ENCODE results near the gene PRKCQ. TPM values are rescaled to one million over a fixed set of nuclear protein-coding genes. Genes with fewer than 3 reads are reported as not detected.

The PRKCQ gene
- total and polyA plus RNA-seq, 2 of the 8 experiments (the other 6 are each of a cell fraction or from before 2014, with no cell fraction given), result 9.1 to 22.6 TPM

DNA sequence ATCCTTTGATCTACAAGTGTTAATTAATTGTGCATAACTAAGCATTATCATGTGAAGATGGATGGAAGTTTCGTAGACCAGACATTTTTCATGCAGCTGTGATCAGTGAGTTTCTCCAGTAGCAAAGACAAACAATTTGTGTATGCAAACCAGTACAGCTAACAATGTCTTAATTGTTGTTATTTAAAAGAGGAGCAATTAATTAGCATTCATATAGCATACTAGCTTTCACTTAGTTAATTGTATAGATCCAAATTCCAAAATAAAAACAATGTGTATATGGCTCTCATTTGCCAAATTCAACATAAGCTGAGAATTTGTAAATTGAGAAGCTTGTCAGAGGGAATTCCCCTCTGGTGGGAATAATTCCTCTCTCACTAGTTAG lies 22.6 kb upstream of the PRKCQ start:
- FAIRE-seq, result no peak
- Histone ChIP-seq H3K27ac (ENCODE audit: low read depth, low read length) (no peak overlapping the region), H2AFZ (ENCODE audit: low read length) (no peak overlapping the region), H3K4ac (replicated peaks; ENCODE audit: insufficient read length, low read depth, low read length) (no peak overlapping the region), H2BK20ac (ENCODE audit: low read length) (no peak overlapping the region), H4K20me1 (replicated peaks in 1 of 2; ENCODE audit: control insufficient read depth in 1 of 2, insufficient read depth in 2 of 2, low read length in 2 of 2) (no peaks in the 10 kb centered on the region), H2BK5ac (ENCODE audit: low read depth, low read length) (no peak overlapping the region), H4K5ac (ENCODE audit: insufficient read length, low read depth, low read length) (no peak overlapping the region), H3K4me1 (replicated peaks in 1 of 4; ENCODE audit: control insufficient read depth in 3 of 4, insufficient read depth in 4 of 4, low read length in 3 of 4) (peaks cover 0 to 6% (median 3%) of the 10 kb centered on the region in 4 experiments; a peak in 3 of 7 replicates), H4K8ac (ENCODE audit: extremely low read depth, insufficient read depth, low read length) (no peak overlapping the region), H3K27me3 (replicated peaks in 1 of 4; ENCODE audit: control insufficient read depth in 3 of 4, extremely low read depth in 1 of 4, insufficient read depth in 3 of 4, low read length in 3 of 4) (no peaks in the 10 kb centered on the region; a peak in 1 of 7 replicates), H3K79me1 (ENCODE audit: low read depth, low read length) (no peaks in the 10 kb centered on the region), H4K91ac (replicated peaks; ENCODE audit: insufficient read length, low read length) (no peak overlapping the region), H3K4me3 (ENCODE audit: extremely low read depth in 1 of 4, insufficient read depth in 2 of 4, low read depth in 3 of 4, low read length in 4 of 4) (no peak overlapping the region), H2BK12ac (ENCODE audit: low read depth, low read length) (no peak overlapping the region), H3K23ac (ENCODE audit: insufficient read length) (no peak overlapping the region), H3K9ac (replicated peaks in 1 of 4; ENCODE audit: extremely low read depth in 1 of 4, low read depth in 3 of 4, low read length in 3 of 4) (no peak overlapping the region), H3K4me2 (ENCODE audit: insufficient read depth in 1 of 2, low read depth in 2 of 2, low read length in 2 of 2) (no peak overlapping the region), H3K14ac (ENCODE audit: insufficient read length) (no peak overlapping the region), H2AK5ac (ENCODE audit: low read depth, low read length) (no peak overlapping the region), H3K79me2 (ENCODE audit: control insufficient read depth in 1 of 2, insufficient read depth in 2 of 2, low read length in 2 of 2) (no peaks in the 10 kb centered on the region), H3K23me2 (ENCODE audit: low read depth, low read length) (no peaks in the 10 kb centered on the region), H3K18ac (ENCODE audit: extremely low read depth, low read length) (no peak overlapping the region), H3K36me3 (ENCODE audit: control insufficient read depth in 2 of 4, insufficient read depth in 4 of 4, low read length in 3 of 4) (no peaks in the 10 kb centered on the region; a peak in 1 of 8 replicates), H3K56ac (replicated peaks; ENCODE audit: insufficient read length, low read depth, low read length) (no peak overlapping the region), H2BK120ac (replicated peaks; ENCODE audit: low read depth, low read length) (no peak overlapping the region), H2BK15ac (ENCODE audit: low read length) (no peak overlapping the region), H3K9me3 (ENCODE audit: insufficient read depth in 2 of 2, low read depth in 1 of 2, low read length in 1 of 2) (0 out of 4 replicates have a peak, but pooled peaks cover 0 to 2% of the 10 kb centered on the region in 2 experiments)
- DNase-seq (ENCODE audit: low read depth in 1 of 2, low spot score in 2 of 2), result no peak
- POLR2A ChIA-PET (ENCODE audit: partially characterized antibody), result no interaction called here
- WGBS, 2 experiments (ENCODE audit: extremely low coverage in 1 of 2, insufficient coverage in 1 of 2, insufficient read length in 1 of 2, insufficient replicate concordance in 2 of 2, low coverage in 1 of 2, low lambda C conversion rate in 2 of 2, missing lambda C conversion rate in 1 of 2), result 88% methylated on average over 1 of the region's 1 CpG; no CpG with 5 or more reads in 1 of the 2 experiments
- CTCF ChIA-PET (ENCODE audit: partially characterized antibody), result interaction anchor here (1.0 to 1.7 kb wide), 4 partner anchors 22 to 67 kb away, joined by 3 to 6 read pairs (median 4); partner anchors contain the start of gene PRKCQ
- TF ChIP-seq RNF2 (IDR thresholded peaks at IDR 0.05; ENCODE audit: borderline replicate concordance, low read depth, low read length, missing control alignments, poor library complexity, severe bottlenecking) (no peak), GABPA (IDR thresholded peaks at IDR 0.05; ENCODE audit: borderline replicate concordance, insufficient read depth, low read length) (no peak), RAD21 (IDR thresholded peaks at IDR 0.05 in 1 of 2, conservative IDR thresholded peaks at IDR 0.05 in 1 of 2; ENCODE audit: low read depth in 2 of 2, low read length in 2 of 2) (no peak), JUND (IDR thresholded peaks at IDR 0.05; ENCODE audit: low read length) (no peak), TEAD4 (IDR thresholded peaks at IDR 0.05; ENCODE audit: low read depth, low read length) (no peak), SAP30 (IDR thresholded peaks at IDR 0.05; ENCODE audit: insufficient read depth, insufficient replicate concordance, low read length) (no peak), RBBP5 (IDR thresholded peaks at IDR 0.05; ENCODE audit: borderline replicate concordance, low read depth, low read length) (no peak), SRF (IDR thresholded peaks at IDR 0.05; ENCODE audit: low read depth, low read length) (no peak)
- TF ChIP-seq, protein P1, sequence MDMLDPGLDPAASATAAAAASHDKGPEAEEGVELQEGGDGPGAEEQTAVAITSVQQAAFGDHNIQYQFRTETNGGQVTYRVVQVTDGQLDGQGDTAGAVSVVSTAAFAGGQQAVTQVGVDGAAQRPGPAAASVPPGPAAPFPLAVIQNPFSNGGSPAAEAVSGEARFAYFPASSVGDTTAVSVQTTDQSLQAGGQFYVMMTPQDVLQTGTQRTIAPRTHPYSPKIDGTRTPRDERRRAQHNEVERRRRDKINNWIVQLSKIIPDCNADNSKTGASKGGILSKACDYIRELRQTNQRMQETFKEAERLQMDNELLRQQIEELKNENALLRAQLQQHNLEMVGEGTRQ (IDR thresholded peaks at IDR 0.05; ENCODE audit: low read length), result no peak
- TF ChIP-seq, protein P2, sequence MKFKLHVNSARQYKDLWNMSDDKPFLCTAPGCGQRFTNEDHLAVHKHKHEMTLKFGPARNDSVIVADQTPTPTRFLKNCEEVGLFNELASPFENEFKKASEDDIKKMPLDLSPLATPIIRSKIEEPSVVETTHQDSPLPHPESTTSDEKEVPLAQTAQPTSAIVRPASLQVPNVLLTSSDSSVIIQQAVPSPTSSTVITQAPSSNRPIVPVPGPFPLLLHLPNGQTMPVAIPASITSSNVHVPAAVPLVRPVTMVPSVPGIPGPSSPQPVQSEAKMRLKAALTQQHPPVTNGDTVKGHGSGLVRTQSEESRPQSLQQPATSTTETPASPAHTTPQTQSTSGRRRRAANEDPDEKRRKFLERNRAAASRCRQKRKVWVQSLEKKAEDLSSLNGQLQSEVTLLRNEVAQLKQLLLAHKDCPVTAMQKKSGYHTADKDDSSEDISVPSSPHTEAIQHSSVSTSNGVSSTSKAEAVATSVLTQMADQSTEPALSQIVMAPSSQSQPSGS (IDR thresholded peaks at IDR 0.05; ENCODE audit: low read length), result no peak
